Adrenal gland (tissue), 12 donors: ENCODE results near the gene SULF2. TPM values are rescaled to one million over a fixed set of nuclear protein-coding genes. Genes with fewer than 3 reads are reported as not detected.

Experiments used
- DNase-seq, 7 donors: peaks; one replicate each; pipeline ENCODE4 v3.0.0-alpha.2; 2019 to 2020
- H3K27ac ChIP-seq, 5 donors: fragments of 200-600 bp; sonication (generic) in 4 of 5; 1 replicate in 3 of 5; 2 replicates in 2 of 5; pipeline versions ENCODE4 v1.5.1 to v1.8.0; 2016 to 2020; ENCODE audit warnings: mild to moderate bottlenecking in 1 of 5
- H3K27me3 ChIP-seq: fragments of 200-600 bp; 2 replicates; pipeline ENCODE4 v1.8.0; 2021
- H3K36me3 ChIP-seq, 2 donors: fragments of 200-600 bp; replicated peaks in 1 of 2; 1 replicate in 1 of 2; 2 replicates in 1 of 2; pipeline versions ENCODE4 v1.5.1 to v1.8.0; 2018 to 2022
- H3K4me1 ChIP-seq, 2 donors: fragments of 200-600 bp; replicated peaks in 1 of 2; 1 replicate in 1 of 2; 2 replicates in 1 of 2; pipeline versions ENCODE4 v1.5.1 to v1.8.0; 2018 to 2021
- H3K4me3 ChIP-seq, 4 donors: fragments of 200-600 bp; sonication (generic) in 3 of 4; one replicate each; pipeline ENCODE4 v1.5.1; 2016 to 2018
- H3K9me3 ChIP-seq, 3 donors: fragments of 200-600 bp; sonication (generic) in 1 of 3; replicated peaks in 1 of 3; 1 replicate in 2 of 3; 2 replicates in 1 of 3; pipeline versions ENCODE4 v1.5.1 to v1.8.0; 2016 to 2021
- CTCF ChIP-seq, 6 experiments: fragments of 450-650 bp in 4 of 6; fragments of 200-600 bp in 2 of 6; sonication (generic) in 1 of 6; IDR thresholded peaks; 1 replicate in 5 of 6; 2 replicates in 1 of 6; pipeline versions ENCODE4 v1.5.1 to v1.8.0; 2016 to 2021; ENCODE audit warnings: antibody characterized with exemption in 6 of 6, mild to moderate bottlenecking in 2 of 6, moderate library complexity in 1 of 6
- POLR2A ChIP-seq, 2 donors: fragments of 450-650 bp; IDR thresholded peaks; one replicate each; pipeline ENCODE4 v1.6.1; 2017; ENCODE audit warnings: antibody characterized with exemption in 2 of 2, mild to moderate bottlenecking in 2 of 2, moderate library complexity in 1 of 2
- WGBS, 4 donors: extraction: QIAGEN DNeasy Blood & Tissue Kit in 2 of 4; methylation state at CpG; one replicate each; pipeline versions ENCODE4 v1.1.5 to v1.1.7; 2013 to 2017; 5-methylcytosine and 5-hydroxymethylcytosine counted together
- intact Hi-C, 2 donors: fragments of 100-400 bp; cut with DNase I; formaldehyde crosslinking; loops; one replicate each; pipeline versions ENCODE4 v1.14.1 to v1.15.0; 2022 to 2023
- polyA plus RNA-seq, 3 donors: library from polyadenylated mRNA; stranded (reverse); fragments of 200-250 nt in 2 of 3; fragments of 350-450 nt in 1 of 3; fragmentation: Illumina TruSeq in 1 of 3; extraction: RNeasy Lipid Tissue Mini Kit (QIAGEN cat#74804) in 1 of 3; gene quantifications; one replicate each; pipeline ENCODE4 v1.2.3, GENCODE V29; 2013 to 2014
- total RNA-seq, 9 donors: library from RNA; depleted of rRNA in 4 of 9; stranded (reverse); fragments of >200 nt in 4 of 9; fragments of 120-200 nt in 1 of 9; fragmentation: NEBNext Ultra II Directional in 1 of 9; extraction: Animal tissue kit (Norgen Biotek cat#: 25700) in 1 of 9; gene quantifications; one replicate each; pipeline versions ENCODE4 v1.1.0 to v1.2.4, GENCODE V29; 2013 to 2023
- donor health status: healthy with polysubstance abuse.
- donor health status: Bipolar disorder and iron deficiency.
- donor health status: DM: yes; HTN: yes; CAD: no.
- donor health status: DM: no; HTN: no; CAD: no.
- donor health status: DM: no; HTN: no; CAD: no.
- donor health status: DM: yes; HTN: yes; CAD: no.

The SULF2 gene
- total and polyA plus RNA-seq, 12 donors: 13.5 to 42.5 (median 25.6) TPM

GRCh38 chr20:47669152-47669425 lies 116.2 kb downstream of the SULF2 start:
- Histone ChIP-seq H3K4me3 (no peak overlapping the region), H3K27me3 (no peaks in the 10 kb centered on the region), H3K4me1 (no peaks in the 10 kb centered on the region), H3K36me3 (no peaks in the 10 kb centered on the region), H3K27ac (no peak overlapping the region), H3K9me3 (no peaks in the 10 kb centered on the region)
- TF ChIP-seq CTCF (IDR thresholded peaks at IDR 0.05) (no peak), POLR2A (IDR thresholded peaks at IDR 0.05) (no peak)
- intact Hi-C loops: no loop called here
- no peak for DNase-seq
- WGBS, 4 donors: 92 to 98% (median 94%) methylated on average over 8 of the region's 8 CpGs

- intact Hi-C loops: no loop called here
- H3K27me3 ChIP-seq: no peaks in the 10 kb centered on the region
- no peaks in the 10 kb centered on the region for H3K9me3 ChIP-seq
- peak in 1 of 7 donors; percentile 46 for DNase-seq
- no peak overlapping the region for H3K4me3 ChIP-seq
- H3K27ac ChIP-seq: no peak overlapping the region
- no peak for TF ChIP-seq CTCF (IDR thresholded peaks at IDR 0.05)
- TF ChIP-seq POLR2A (IDR thresholded peaks at IDR 0.05): no peak
- WGBS, 4 donors: 94 to 97% (median 95%) methylated on average over 17 to 23 of the region's 23 CpGs
- H3K4me1 ChIP-seq: peaks cover 0 to 2% of the 10 kb centered on the region in 2 donors
- H3K36me3 ChIP-seq: no peaks in the 10 kb centered on the region
Measured at GRCh38 chr20:47668313-47669151, 116.7 kb downstream of the SULF2 start.

GRCh38 chr20:47667531-47668312 lies 117.6 kb downstream of the SULF2 start:
- DNase-seq: peak in 1 of 7 donors; percentile 35
- no peaks in the 10 kb centered on the region for H3K27me3 ChIP-seq
- TF ChIP-seq CTCF (IDR thresholded peaks at IDR 0.05) (no peak), POLR2A (IDR thresholded peaks at IDR 0.05) (no peak)
- no peak overlapping the region for H3K4me3 ChIP-seq
- H3K27ac ChIP-seq: no peak overlapping the region
- no peaks in the 10 kb centered on the region for H3K9me3 ChIP-seq
- intact Hi-C loops: no loop called here
- no peaks in the 10 kb centered on the region for H3K36me3 ChIP-seq
- 77 to 86% (median 84%) methylated on average over 13 to 19 of the region's 19 CpGs for WGBS, 4 donors
- peaks cover 0 to 4% of the 10 kb centered on the region in 2 donors for H3K4me1 ChIP-seq

GRCh38 chr20:47667086-47667485 lies 118.2 kb downstream of the SULF2 start:
- H3K4me1 ChIP-seq: peaks cover 0 to 4% of the 10 kb centered on the region in 2 donors
- no peaks in the 10 kb centered on the region for H3K36me3 ChIP-seq
- no peak overlapping the region for H3K27ac ChIP-seq
- no peaks in the 10 kb centered on the region for H3K27me3 ChIP-seq
- H3K4me3 ChIP-seq: no peak overlapping the region
- intact Hi-C loops: no loop called here
- peak in 1 of 7 donors; percentile 33 for DNase-seq
- 80 to 96% (median 93%) methylated on average over 5 of the region's 5 CpGs for whole genome bisulfite sequencing, 4 donors
- TF ChIP-seq CTCF (IDR thresholded peaks at IDR 0.05) (no peak), POLR2A (IDR thresholded peaks at IDR 0.05) (no peak)
- H3K9me3 ChIP-seq: no peaks in the 10 kb centered on the region
